ENCODE results near the gene HECTD4. TPM values are rescaled to one million over a fixed set of nuclear protein-coding genes. Genes with fewer than 3 reads are reported as not detected.

Gene HECTD4
- total RNA-seq, 1 donor from 2014 or later, result 12.9 TPM

DNA sequence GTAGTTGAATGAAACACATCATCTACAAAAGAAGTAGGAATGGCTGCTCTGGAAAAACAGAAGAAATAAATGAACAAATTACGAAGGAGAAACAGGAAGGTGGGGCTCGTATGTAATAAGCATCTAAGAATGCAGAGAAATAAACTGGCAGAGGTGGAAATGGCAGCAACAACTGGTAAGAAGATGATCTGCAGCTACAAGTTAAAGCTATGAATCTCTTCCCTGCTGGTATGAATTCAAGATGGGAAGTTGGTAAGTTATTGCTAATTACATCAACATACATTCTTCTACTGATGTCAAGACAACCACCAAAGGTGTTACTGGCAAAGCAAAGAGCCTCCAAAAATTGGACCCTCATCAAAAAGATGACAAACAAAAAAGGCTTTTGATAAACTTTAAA lies 59.8 kb downstream of the HECTD4 start:
- FAIRE-seq, result no peak
- Histone ChIP-seq H3K36me3 (ENCODE audit: control insufficient read depth, insufficient read depth, low read length) (peaks cover 3% of the 10 kb centered on the region), H3K27me3 (ENCODE audit: control insufficient read depth, insufficient read depth, low read length) (no peaks in the 10 kb centered on the region), H3K4me3 (ENCODE audit: low read depth, low read length) (no peak overlapping the region)
- TF ChIP-seq, protein P1, sequence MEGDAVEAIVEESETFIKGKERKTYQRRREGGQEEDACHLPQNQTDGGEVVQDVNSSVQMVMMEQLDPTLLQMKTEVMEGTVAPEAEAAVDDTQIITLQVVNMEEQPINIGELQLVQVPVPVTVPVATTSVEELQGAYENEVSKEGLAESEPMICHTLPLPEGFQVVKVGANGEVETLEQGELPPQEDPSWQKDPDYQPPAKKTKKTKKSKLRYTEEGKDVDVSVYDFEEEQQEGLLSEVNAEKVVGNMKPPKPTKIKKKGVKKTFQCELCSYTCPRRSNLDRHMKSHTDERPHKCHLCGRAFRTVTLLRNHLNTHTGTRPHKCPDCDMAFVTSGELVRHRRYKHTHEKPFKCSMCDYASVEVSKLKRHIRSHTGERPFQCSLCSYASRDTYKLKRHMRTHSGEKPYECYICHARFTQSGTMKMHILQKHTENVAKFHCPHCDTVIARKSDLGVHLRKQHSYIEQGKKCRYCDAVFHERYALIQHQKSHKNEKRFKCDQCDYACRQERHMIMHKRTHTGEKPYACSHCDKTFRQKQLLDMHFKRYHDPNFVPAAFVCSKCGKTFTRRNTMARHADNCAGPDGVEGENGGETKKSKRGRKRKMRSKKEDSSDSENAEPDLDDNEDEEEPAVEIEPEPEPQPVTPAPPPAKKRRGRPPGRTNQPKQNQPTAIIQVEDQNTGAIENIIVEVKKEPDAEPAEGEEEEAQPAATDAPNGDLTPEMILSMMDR (IDR thresholded peaks at IDR 0.05; ENCODE audit: insufficient read depth, low read length, severe bottlenecking), result no peak
- DNase-seq (ENCODE audit: low read depth), result no peak

DNA sequence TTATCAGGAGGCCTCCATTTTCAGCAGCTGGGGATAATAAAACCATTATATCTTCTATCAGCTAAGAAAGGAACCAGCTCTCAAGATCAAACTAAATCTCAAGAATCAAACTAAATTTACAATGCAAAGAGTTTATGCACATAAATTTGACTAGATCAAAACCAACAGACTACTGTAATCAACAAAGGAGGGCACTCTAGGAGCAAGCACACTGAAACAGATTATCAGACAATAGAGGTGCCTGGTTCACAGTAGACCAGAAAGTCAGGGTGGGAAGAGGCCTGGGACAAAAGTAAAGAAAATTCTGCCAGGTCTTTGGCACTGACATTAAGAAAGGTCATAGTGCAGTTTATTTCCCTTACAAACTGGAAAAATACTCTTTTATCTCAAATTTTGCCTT lies 61.0 kb downstream of the HECTD4 start:
- peaks cover 3% of the 10 kb centered on the region for H3K36me3 ChIP-seq (ENCODE audit: control insufficient read depth, insufficient read depth, low read length)
- H3K4me3 ChIP-seq (ENCODE audit: low read depth, low read length), result no peak overlapping the region
- FAIRE-seq, result no peak
- no peak for DNase-seq (ENCODE audit: low read depth)
- TF ChIP-seq, protein P1 (IDR thresholded peaks at IDR 0.05; ENCODE audit: insufficient read depth, low read length, severe bottlenecking), result no peak
- no peaks in the 10 kb centered on the region for H3K27me3 ChIP-seq (ENCODE audit: control insufficient read depth, insufficient read depth, low read length)

DNA sequence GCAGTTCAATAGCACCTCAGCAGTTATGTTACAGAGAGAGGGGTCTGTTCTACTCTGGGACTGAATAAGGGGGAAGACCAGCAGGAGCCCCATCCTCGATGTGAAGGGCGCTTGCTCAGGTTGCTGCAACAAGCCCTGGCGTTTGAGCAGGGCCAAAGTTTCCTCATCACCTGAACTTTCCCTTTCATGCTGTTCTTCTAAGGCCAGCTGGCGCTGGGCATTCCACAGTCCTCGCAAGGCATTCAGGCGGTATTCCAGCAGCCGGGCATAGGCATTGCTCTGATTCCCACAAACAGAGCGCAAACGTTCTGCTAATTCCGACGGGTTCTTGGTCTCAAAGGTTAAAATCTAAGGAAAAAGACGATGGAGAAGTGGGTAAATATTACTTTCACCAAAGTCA lies 62.8 kb downstream of the HECTD4 start:
- FAIRE-seq, result no peak
- Histone ChIP-seq H3K36me3 (ENCODE audit: control insufficient read depth, insufficient read depth, low read length) (peaks cover 3% of the 10 kb centered on the region), H3K4me3 (ENCODE audit: low read depth, low read length) (no peak overlapping the region), H3K27me3 (ENCODE audit: control insufficient read depth, insufficient read depth, low read length) (no peaks in the 10 kb centered on the region)
- no peak for DNase-seq (ENCODE audit: low read depth)
- TF ChIP-seq, protein P1 (IDR thresholded peaks at IDR 0.05; ENCODE audit: insufficient read depth, low read length, severe bottlenecking), result no peak

DNA sequence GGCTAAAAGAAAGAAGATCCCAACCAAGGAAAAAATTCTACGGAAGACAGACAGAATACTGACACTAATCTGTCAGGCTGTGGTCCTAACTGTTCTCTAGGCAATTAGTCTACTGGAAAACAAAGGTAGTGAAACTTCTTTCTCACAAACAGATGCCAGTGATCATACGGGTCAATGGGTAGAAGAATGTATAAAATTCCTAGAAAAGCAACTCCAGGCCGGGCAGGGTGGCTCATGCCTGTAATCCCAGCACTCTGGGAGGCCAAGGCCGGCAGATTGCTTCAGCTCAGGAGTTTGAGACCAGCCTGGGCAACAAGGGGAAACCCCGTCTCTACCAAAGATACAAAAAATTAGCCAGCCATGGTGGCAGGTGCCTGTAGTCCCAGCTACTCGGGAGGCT lies 64.8 kb downstream of the HECTD4 start:
- H3K4me3 ChIP-seq (ENCODE audit: low read depth, low read length), result no peak overlapping the region
- DNase-seq (ENCODE audit: low read depth) (no peak), FAIRE-seq (no peak)
- TF ChIP-seq, protein P1 (IDR thresholded peaks at IDR 0.05; ENCODE audit: insufficient read depth, low read length, severe bottlenecking), result no peak
- H3K36me3 ChIP-seq (ENCODE audit: control insufficient read depth, insufficient read depth, low read length), result peaks cover 3% of the 10 kb centered on the region
- no peaks in the 10 kb centered on the region for H3K27me3 ChIP-seq (ENCODE audit: control insufficient read depth, insufficient read depth, low read length)

DNA sequence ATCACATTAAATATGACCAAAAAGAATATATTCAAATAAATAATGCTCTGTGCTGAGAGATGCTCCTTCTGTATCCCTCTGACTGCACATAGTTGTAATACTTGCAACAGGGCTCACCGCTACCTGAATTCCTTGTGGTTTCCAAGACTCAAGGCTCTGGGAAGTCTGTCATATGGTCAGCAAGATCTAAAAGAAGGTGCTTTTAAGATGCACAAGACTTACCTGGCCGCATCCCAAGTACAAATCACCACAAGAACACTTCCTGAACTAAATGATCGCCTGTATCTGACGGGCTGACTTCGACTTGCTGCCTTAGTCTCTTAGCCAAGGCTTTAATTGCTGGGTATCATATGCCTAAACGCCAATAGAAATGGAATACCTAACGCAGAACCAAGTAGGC lies 67.2 kb downstream of the HECTD4 start:
- DNase-seq (ENCODE audit: low read depth) (no peak), FAIRE-seq (no peak)
- Histone ChIP-seq H3K4me3 (ENCODE audit: low read depth, low read length) (no peak overlapping the region), H3K27me3 (ENCODE audit: control insufficient read depth, insufficient read depth, low read length) (no peaks in the 10 kb centered on the region), H3K36me3 (ENCODE audit: control insufficient read depth, insufficient read depth, low read length) (peaks cover 3% of the 10 kb centered on the region)
- TF ChIP-seq, protein P1 (IDR thresholded peaks at IDR 0.05; ENCODE audit: insufficient read depth, low read length, severe bottlenecking), result no peak

DNA sequence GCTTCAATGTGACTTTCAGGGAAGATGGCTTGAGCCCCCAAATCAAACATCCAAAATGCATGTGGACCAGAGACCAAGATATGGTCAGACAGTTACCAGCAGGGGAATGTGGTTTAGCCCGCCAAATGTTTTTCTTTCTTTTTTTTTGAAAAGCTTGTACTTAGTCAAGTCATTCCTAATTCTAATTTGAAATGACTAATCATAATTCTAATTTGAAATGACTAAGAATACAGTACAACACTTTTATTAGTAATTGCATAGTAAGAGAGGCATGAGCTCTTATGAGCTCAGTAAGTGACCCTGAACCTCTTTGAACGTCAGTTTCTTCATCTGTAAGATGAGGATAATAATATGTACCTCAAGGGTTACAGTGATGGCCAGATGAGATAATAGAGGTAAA lies 72.4 kb downstream of the HECTD4 start:
- TF ChIP-seq, protein P1 (IDR thresholded peaks at IDR 0.05; ENCODE audit: insufficient read depth, low read length, severe bottlenecking), result no peak
- DNase-seq (ENCODE audit: low read depth), result peak; percentile 35
- H3K36me3 ChIP-seq (ENCODE audit: control insufficient read depth, insufficient read depth, low read length), result peaks cover 3% of the 10 kb centered on the region

More for the DNA sequence above, 72.4 kb downstream of the HECTD4 start:
- no peak for FAIRE-seq
- Histone ChIP-seq H3K27me3 (ENCODE audit: control insufficient read depth, insufficient read depth, low read length) (no peaks in the 10 kb centered on the region), H3K4me3 (ENCODE audit: low read depth, low read length) (no peak overlapping the region)
